Measurements from ENCODE around the gene SUPT4H1. TPM values are rescaled to one million over a fixed set of nuclear protein-coding genes. Genes with fewer than 3 reads are reported as not detected.

SUPT4H1 gene
- total and polyA plus RNA-seq, 9 of the 15 experiments (the other 6 are each of a cell fraction or from before 2014, with no cell fraction given): 62.1 to 320 (median 117) TPM

DNA sequence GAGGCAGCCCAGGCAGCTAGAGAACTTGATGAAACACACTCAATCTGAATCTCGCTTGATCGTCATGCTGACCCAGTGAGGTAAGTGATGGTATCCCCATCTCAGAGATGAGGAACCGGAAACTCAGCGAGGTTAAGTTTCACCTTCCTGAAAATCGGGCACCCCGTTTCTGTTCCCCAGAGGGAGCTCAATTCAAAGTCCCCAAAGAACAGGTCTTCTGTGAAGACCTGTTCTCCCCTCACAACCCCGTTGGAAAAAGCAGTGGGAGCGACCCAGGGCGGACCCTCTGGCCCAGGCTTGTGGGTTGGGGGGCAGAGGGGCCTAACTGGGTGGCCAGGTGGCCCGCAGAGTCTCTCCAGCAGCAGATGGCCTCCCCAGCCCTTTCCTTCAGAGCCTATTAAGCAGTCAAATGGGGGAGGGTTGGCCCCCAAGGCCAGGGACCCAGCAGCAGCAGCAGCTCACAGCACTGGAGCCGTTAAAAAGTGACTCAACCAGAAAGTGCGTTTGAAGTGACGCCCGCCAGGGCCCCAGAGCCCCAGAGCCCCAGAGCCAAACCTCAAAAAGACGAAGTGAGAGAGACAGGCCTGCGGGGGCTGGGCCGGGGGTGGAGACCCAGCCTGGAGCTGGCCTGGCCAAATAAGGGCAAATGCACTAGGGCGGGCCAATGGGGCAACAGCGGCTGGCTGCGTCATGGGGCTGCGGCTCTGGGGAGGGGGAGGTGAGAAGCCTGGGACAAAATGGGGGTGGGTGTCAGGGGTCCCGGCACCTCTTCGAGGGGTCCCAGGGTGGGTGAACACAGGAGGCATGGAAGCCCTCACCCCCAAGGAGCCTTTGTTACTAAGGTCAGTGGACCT lies 14.2 kb downstream of the SUPT4H1 start (continued):
- TF ChIP-seq, protein P1, sequence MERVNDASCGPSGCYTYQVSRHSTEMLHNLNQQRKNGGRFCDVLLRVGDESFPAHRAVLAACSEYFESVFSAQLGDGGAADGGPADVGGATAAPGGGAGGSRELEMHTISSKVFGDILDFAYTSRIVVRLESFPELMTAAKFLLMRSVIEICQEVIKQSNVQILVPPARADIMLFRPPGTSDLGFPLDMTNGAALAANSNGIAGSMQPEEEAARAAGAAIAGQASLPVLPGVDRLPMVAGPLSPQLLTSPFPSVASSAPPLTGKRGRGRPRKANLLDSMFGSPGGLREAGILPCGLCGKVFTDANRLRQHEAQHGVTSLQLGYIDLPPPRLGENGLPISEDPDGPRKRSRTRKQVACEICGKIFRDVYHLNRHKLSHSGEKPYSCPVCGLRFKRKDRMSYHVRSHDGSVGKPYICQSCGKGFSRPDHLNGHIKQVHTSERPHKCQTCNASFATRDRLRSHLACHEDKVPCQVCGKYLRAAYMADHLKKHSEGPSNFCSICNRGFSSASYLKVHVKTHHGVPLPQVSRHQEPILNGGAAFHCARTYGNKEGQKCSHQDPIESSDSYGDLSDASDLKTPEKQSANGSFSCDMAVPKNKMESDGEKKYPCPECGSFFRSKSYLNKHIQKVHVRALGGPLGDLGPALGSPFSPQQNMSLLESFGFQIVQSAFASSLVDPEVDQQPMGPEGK (CRISPR knock-in tag; IDR thresholded peaks at IDR 0.05; ENCODE audit: borderline replicate concordance): no peak
- TF ChIP-seq KAT8 (IDR thresholded peaks at IDR 0.05; ENCODE audit: low read depth) (no peak), SOX6 (IDR thresholded peaks at IDR 0.05) (peak; percentile 59), NR2C2 (CRISPR knock-in tag; IDR thresholded peaks at IDR 0.05) (no peak), NR2C2 (tag; IDR thresholded peaks at IDR 0.05) (peak; percentile 52), ELF1 (tag; IDR thresholded peaks at IDR 0.05) (no peak), ZNF830 (CRISPR knock-in tag; IDR thresholded peaks at IDR 0.05) (peak; percentile 78), ZKSCAN1 (IDR thresholded peaks at IDR 0.05; ENCODE audit: low read depth, low read length) (0 out of 2 replicates have a peak, but pooled peaks have one; percentile 5)
- TF ChIP-seq, protein P2, sequence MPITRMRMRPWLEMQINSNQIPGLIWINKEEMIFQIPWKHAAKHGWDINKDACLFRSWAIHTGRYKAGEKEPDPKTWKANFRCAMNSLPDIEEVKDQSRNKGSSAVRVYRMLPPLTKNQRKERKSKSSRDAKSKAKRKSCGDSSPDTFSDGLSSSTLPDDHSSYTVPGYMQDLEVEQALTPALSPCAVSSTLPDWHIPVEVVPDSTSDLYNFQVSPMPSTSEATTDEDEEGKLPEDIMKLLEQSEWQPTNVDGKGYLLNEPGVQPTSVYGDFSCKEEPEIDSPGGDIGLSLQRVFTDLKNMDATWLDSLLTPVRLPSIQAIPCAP (CRISPR knock-in tag; IDR thresholded peaks at IDR 0.05; ENCODE audit: borderline replicate concordance): no peak
- TF ChIP-seq, protein P3, sequence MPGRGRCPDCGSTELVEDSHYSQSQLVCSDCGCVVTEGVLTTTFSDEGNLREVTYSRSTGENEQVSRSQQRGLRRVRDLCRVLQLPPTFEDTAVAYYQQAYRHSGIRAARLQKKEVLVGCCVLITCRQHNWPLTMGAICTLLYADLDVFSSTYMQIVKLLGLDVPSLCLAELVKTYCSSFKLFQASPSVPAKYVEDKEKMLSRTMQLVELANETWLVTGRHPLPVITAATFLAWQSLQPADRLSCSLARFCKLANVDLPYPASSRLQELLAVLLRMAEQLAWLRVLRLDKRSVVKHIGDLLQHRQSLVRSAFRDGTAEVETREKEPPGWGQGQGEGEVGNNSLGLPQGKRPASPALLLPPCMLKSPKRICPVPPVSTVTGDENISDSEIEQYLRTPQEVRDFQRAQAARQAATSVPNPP (IDR thresholded peaks at IDR 0.05; ENCODE audit: borderline replicate concordance, insufficient read depth, insufficient read length): no peak
- TF ChIP-seq, protein P4, sequence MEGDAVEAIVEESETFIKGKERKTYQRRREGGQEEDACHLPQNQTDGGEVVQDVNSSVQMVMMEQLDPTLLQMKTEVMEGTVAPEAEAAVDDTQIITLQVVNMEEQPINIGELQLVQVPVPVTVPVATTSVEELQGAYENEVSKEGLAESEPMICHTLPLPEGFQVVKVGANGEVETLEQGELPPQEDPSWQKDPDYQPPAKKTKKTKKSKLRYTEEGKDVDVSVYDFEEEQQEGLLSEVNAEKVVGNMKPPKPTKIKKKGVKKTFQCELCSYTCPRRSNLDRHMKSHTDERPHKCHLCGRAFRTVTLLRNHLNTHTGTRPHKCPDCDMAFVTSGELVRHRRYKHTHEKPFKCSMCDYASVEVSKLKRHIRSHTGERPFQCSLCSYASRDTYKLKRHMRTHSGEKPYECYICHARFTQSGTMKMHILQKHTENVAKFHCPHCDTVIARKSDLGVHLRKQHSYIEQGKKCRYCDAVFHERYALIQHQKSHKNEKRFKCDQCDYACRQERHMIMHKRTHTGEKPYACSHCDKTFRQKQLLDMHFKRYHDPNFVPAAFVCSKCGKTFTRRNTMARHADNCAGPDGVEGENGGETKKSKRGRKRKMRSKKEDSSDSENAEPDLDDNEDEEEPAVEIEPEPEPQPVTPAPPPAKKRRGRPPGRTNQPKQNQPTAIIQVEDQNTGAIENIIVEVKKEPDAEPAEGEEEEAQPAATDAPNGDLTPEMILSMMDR (IDR thresholded peaks at IDR 0.05 in 2 of 3, conservative IDR thresholded peaks at IDR 0.05 in 1 of 3; ENCODE audit: insufficient read depth in 2 of 3, low read depth in 1 of 3, low read length in 3 of 3): 0 out of 6 replicates have a peak, but pooled peaks of 1 of the 3 experiments have one; percentile 12
- TF ChIP-seq, protein P5, sequence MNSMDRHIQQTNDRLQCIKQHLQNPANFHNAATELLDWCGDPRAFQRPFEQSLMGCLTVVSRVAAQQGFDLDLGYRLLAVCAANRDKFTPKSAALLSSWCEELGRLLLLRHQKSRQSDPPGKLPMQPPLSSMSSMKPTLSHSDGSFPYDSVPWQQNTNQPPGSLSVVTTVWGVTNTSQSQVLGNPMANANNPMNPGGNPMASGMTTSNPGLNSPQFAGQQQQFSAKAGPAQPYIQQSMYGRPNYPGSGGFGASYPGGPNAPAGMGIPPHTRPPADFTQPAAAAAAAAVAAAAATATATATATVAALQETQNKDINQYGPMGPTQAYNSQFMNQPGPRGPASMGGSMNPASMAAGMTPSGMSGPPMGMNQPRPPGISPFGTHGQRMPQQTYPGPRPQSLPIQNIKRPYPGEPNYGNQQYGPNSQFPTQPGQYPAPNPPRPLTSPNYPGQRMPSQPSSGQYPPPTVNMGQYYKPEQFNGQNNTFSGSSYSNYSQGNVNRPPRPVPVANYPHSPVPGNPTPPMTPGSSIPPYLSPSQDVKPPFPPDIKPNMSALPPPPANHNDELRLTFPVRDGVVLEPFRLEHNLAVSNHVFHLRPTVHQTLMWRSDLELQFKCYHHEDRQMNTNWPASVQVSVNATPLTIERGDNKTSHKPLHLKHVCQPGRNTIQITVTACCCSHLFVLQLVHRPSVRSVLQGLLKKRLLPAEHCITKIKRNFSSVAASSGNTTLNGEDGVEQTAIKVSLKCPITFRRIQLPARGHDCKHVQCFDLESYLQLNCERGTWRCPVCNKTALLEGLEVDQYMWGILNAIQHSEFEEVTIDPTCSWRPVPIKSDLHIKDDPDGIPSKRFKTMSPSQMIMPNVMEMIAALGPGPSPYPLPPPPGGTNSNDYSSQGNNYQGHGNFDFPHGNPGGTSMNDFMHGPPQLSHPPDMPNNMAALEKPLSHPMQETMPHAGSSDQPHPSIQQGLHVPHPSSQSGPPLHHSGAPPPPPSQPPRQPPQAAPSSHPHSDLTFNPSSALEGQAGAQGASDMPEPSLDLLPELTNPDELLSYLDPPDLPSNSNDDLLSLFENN (IDR thresholded peaks at IDR 0.05; ENCODE audit: low read depth in 2 of 2, low read length in 2 of 2): 0 out of 4 replicates have a peak, but pooled peaks of 1 of the 2 experiments have one; percentile 22
- TF ChIP-seq, protein P6, sequence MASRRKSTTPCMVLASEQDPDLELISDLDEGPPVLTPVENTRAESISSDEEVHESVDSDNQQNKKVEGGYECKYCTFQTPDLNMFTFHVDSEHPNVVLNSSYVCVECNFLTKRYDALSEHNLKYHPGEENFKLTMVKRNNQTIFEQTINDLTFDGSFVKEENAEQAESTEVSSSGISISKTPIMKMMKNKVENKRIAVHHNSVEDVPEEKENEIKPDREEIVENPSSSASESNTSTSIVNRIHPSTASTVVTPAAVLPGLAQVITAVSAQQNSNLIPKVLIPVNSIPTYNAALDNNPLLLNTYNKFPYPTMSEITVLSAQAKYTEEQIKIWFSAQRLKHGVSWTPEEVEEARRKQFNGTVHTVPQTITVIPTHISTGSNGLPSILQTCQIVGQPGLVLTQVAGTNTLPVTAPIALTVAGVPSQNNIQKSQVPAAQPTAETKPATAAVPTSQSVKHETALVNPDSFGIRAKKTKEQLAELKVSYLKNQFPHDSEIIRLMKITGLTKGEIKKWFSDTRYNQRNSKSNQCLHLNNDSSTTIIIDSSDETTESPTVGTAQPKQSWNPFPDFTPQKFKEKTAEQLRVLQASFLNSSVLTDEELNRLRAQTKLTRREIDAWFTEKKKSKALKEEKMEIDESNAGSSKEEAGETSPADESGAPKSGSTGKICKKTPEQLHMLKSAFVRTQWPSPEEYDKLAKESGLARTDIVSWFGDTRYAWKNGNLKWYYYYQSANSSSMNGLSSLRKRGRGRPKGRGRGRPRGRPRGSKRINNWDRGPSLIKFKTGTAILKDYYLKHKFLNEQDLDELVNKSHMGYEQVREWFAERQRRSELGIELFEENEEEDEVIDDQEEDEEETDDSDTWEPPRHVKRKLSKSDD (conservative IDR thresholded peaks at IDR 0.05; ENCODE audit: low read length): no peak
